A549 (cell line): ENCODE results near the gene PDZD4. TPM values are rescaled to one million over a fixed set of nuclear protein-coding genes. Genes with fewer than 3 reads are reported as not detected.

ENCODE experiments used
- ATAC-seq, 2 experiments: fragments of 200-7000 bp in 1 of 2; fragments of >200 bp in 1 of 2; cut with Nextera tagmentation in 1 of 2; cut with Tn5 transposase in 1 of 2; 3 replicates each; pipeline versions ENCODE4 v1.8.0 to v1.9.1; 2018 to 2020; ENCODE audit warnings: mild to moderate bottlenecking in 1 of 2, moderate library complexity in 1 of 2
- CTCF ChIA-PET: fragments of 300-600 bp; sonication (Branson Sonifier 250); formaldehyde crosslinking; extraction: SDS; loops from one replicate; lab custom pipeline; 2021; ENCODE audit warnings: antibody characterized with exemption, inconsistent platforms; lab: Yijun Ruan, JAX
- POLR2A ChIA-PET: fragments of 350-600 bp; formaldehyde crosslinking; extraction: SDS; loops from one replicate; lab custom pipeline; 2021; ENCODE audit warnings: antibody characterized with exemption, inconsistent platforms; lab: Yijun Ruan, JAX
- DNase-seq, 2 experiments: peaks; one replicate each; pipeline versions ENCODE4 v3.0.0 to v3.0.0-alpha.2; 2011 to 2016; ENCODE audit warnings: low read depth in 1 of 2, low spot score in 1 of 2
- FAIRE-seq: peaks from 2 replicates; lab custom pipeline; 2011; peaks lifted over from hg19 to GRCh38; lab: Jason Lieb, UNC
- H3K27ac ChIP-seq, 2 experiments: fragments of >200 bp; sonication (Bioruptor Twin); formaldehyde crosslinking; 3 replicates each; pipeline ENCODE4 v1.5.1; 2016 to 2017
- H3K4me1 ChIP-seq: fragments of >200 bp; sonication (Bioruptor Twin); formaldehyde crosslinking; 3 replicates; pipeline ENCODE4 v1.6.1; 2016
- H3K4me2 ChIP-seq: fragments of >200 bp; sonication (Bioruptor Twin); formaldehyde crosslinking; 3 replicates; pipeline ENCODE4 v1.6.1; 2016
- H3K4me3 ChIP-seq: fragments of >200 bp; sonication (Bioruptor Twin); formaldehyde crosslinking; 3 replicates; pipeline ENCODE4 v1.5.1; 2016
- H3K9me3 ChIP-seq: fragments of >200 bp; sonication (Bioruptor Twin); formaldehyde crosslinking; 3 replicates; pipeline ENCODE4 v1.6.1; 2016
- BCL3 ChIP-seq: fragments of >200 bp; sonication (Bioruptor Twin); formaldehyde crosslinking; IDR thresholded peaks from 3 replicates; pipeline ENCODE4 v1.6.1; 2016
- CBX2 ChIP-seq: fragments of 200-600 bp; sonication (generic); IDR thresholded peaks from 2 replicates; pipeline ENCODE4 v1.6.1; 2016; ENCODE audit warnings: low read depth, mild to moderate bottlenecking, borderline replicate concordance
- CBX8 ChIP-seq: fragments of 200-600 bp; sonication (generic); IDR thresholded peaks from 2 replicates; pipeline ENCODE4 v1.6.1; 2016
- CEBPB ChIP-seq, 2 experiments: fragments of >200 bp in 1 of 2; sonication (Bioruptor Twin) in 1 of 2; formaldehyde crosslinking in 1 of 2; IDR thresholded peaks; 2 replicates each; pipeline ENCODE4 v1.6.1; 2012 to 2016
- CHD2 ChIP-seq: fragments of 150-350 bp; IDR thresholded peaks from 2 replicates; pipeline ENCODE4 v1.6.1; 2014; ENCODE audit warnings: low read length; ENCODE audit not compliant: partially characterized antibody
- CTCF ChIP-seq: fragments of >200 bp; sonication (Bioruptor Twin); formaldehyde crosslinking; IDR thresholded peaks from 3 replicates; pipeline ENCODE4 v1.5.1; 2016
- EP300 ChIP-seq, 2 experiments: fragments of >200 bp; sonication (Bioruptor Twin); formaldehyde crosslinking; IDR thresholded peaks; 2 replicates in 1 of 2; 3 replicates in 1 of 2; pipeline ENCODE4 v1.6.1; 2016 to 2017
- ESRRA ChIP-seq: fragments of 150-350 bp; IDR thresholded peaks from 2 replicates; pipeline ENCODE4 v1.6.1; 2014; ENCODE audit warnings: mild to moderate bottlenecking, low read length, borderline replicate concordance
- FOSB ChIP-seq: fragments of 250-450 bp; sonication (Bioruptor Pico); IDR thresholded peaks from 2 replicates; pipeline ENCODE4 v1.5.0; 2020; ENCODE audit warnings: mild to moderate bottlenecking, moderate library complexity
- HES2 ChIP-seq: fragments of >200 bp; sonication (Bioruptor Twin); formaldehyde crosslinking; IDR thresholded peaks from 2 replicates; pipeline ENCODE4 v1.6.1; 2016
- HOXB5 ChIP-seq: fragments of 250-450 bp; sonication (Bioruptor Pico); IDR thresholded peaks from 2 replicates; pipeline ENCODE4 v1.5.0; 2020; ENCODE audit warnings: mild to moderate bottlenecking, moderate library complexity
- JUN ChIP-seq, 2 experiments: fragments of >200 bp; sonication (Bioruptor Twin); formaldehyde crosslinking; IDR thresholded peaks; 2 replicates in 1 of 2; 3 replicates in 1 of 2; pipeline ENCODE4 v1.6.1; 2016 to 2017
- MAX ChIP-seq: IDR thresholded peaks from 2 replicates; pipeline ENCODE4 v1.6.1; 2012
- MAZ ChIP-seq: fragments of 150-350 bp; IDR thresholded peaks from 2 replicates; pipeline ENCODE4 v1.6.1; 2014; ENCODE audit warnings: antibody characterized with exemption, low read depth, low read length, borderline replicate concordance
- NPAS2 ChIP-seq: fragments of 250-450 bp; sonication (Bioruptor Pico); IDR thresholded peaks from 2 replicates; pipeline ENCODE4 v1.8.0; 2022; ENCODE audit warnings: mild to moderate bottlenecking, moderate library complexity, borderline replicate concordance
- PBX3 ChIP-seq: IDR thresholded peaks from 2 replicates; pipeline ENCODE4 v1.6.1; 2012
- PHF8 ChIP-seq: fragments of 200-600 bp; sonication (generic); IDR thresholded peaks from 2 replicates; pipeline ENCODE4 v1.6.1; 2016; ENCODE audit warnings: low read depth, mild to moderate bottlenecking, antibody characterized with exemption, moderate library complexity, borderline replicate concordance
- POLR2A ChIP-seq: IDR thresholded peaks from 2 replicates; pipeline ENCODE4 v1.6.1; 2012; ENCODE audit warnings: mild to moderate bottlenecking, low read length
- POLR2AphosphoS2 ChIP-seq: conservative IDR thresholded peaks from 2 replicates; pipeline ENCODE4 v1.6.1; 2012; ENCODE audit warnings: low read length, improper control_type of control experiment, inconsistent platforms
- REST ChIP-seq: fragments of 200-600 bp; sonication (generic); IDR thresholded peaks from 2 replicates; pipeline ENCODE4 v1.6.1; 2016; ENCODE audit warnings: antibody characterized with exemption, mild to moderate bottlenecking, moderate library complexity
- RNF2 ChIP-seq: fragments of 200-600 bp; sonication (generic); IDR thresholded peaks from 2 replicates; pipeline ENCODE4 v1.6.1; 2016; ENCODE audit warnings: low read depth, mild to moderate bottlenecking, antibody characterized with exemption, moderate library complexity, borderline replicate concordance
- ZC3H11A ChIP-seq: fragments of 450-650 bp; IDR thresholded peaks from 2 replicates; pipeline ENCODE4 v1.6.1; 2014; ENCODE audit warnings: antibody characterized with exemption, mild to moderate bottlenecking
- ZFP36 ChIP-seq: fragments of 450-650 bp; IDR thresholded peaks from 2 replicates; pipeline ENCODE4 v1.6.1; 2014; ENCODE audit warnings: borderline replicate concordance; ENCODE audit not compliant: partially characterized antibody
- ZNF302 ChIP-seq: fragments of 250-450 bp; sonication (Bioruptor Pico); IDR thresholded peaks from 2 replicates; pipeline ENCODE4 v1.9.0; 2021; ENCODE audit warnings: inconsistent platforms, mild to moderate bottlenecking, moderate library complexity
- WGBS: methylation state at CpG from one replicate; pipeline ENCODE4 v1.1.6; 2017; ENCODE audit errors: missing lambda C conversion rate; 5-methylcytosine and 5-hydroxymethylcytosine counted together
- polyA plus RNA-seq, 4 experiments: library from polyadenylated mRNA; depleted of rRNA in 3 of 4; stranded (reverse); fragments of >200 nt; fragmentation: RNase III in 1 of 4; extraction: RNeasy Plus Mini Kit Qiagen cat#74134 plus additional on column Dnase treatment in 1 of 4; gene quantifications; 2 replicates in 3 of 4; 3 replicates in 1 of 4; pipeline ENCODE4 v1.2.3, GENCODE V29; 2011 to 2017

The PDZD4 gene
- polyA plus RNA-seq, 2 of the 4 experiments (the other 2 are of a cell fraction): 1.2 to 3.0 TPM

- TF ChIP-seq BCL3 (no peak), ZNF302 (CRISPR knock-in tag) (no peak), CBX8 (no peak)
Observed at GRCh38 chrX:153870791-153871360, 40.5 kb upstream of the PDZD4 start (continued).

GRCh38 chrX:153870288-153870690 is 39.9 kb upstream of the PDZD4 start:
- TF ChIP-seq REST: no peak
- ATAC-seq (no peak), DNase-seq (no peak), FAIRE-seq (no peak)
- Histone ChIP-seq H3K27ac (no peak overlapping the region), H3K9me3 (no peaks in the 10 kb centered on the region), H3K4me1 (no peaks in the 10 kb centered on the region), H3K4me3 (no peak overlapping the region), H3K4me2 (no peak overlapping the region)
- POLR2A ChIA-PET: no interaction called here
- CTCF ChIA-PET: no interaction called here
- 46% methylated on average over 4 of the region's 11 CpGs for WGBS

GRCh38 chrX:153869473-153870287 is 39.3 kb upstream of the PDZD4 start:
- no peaks in the 10 kb centered on the region for H3K4me1 ChIP-seq
- FAIRE-seq: no peak
- H3K9me3 ChIP-seq: no peaks in the 10 kb centered on the region
- DNase-seq: no peak
- ChIA-PET CTCF (no interaction called here), POLR2A (no interaction called here)
- no peak overlapping the region for H3K4me2 ChIP-seq
- H3K27ac ChIP-seq: no peak overlapping the region
- TF ChIP-seq ZFP36: no peak
- no peak for TF ChIP-seq NPAS2 (CRISPR knock-in tag)
- no peak for TF ChIP-seq MAZ
- no peak for TF ChIP-seq HOXB5 (CRISPR knock-in tag)
- TF ChIP-seq PHF8: no peak
- no peak for TF ChIP-seq POLR2AphosphoS2
- no peak for TF ChIP-seq EP300 (IDR thresholded peaks at IDR 0.05)
- TF ChIP-seq FOSB: no peak
- TF ChIP-seq RNF2: no peak
- TF ChIP-seq CTCF: no peak
- no peak for TF ChIP-seq ESRRA
- no peak for TF ChIP-seq MAX
- TF ChIP-seq JUN (IDR thresholded peaks at IDR 0.05): no peak
- TF ChIP-seq CBX2: no peak
- TF ChIP-seq POLR2A: no peak
- TF ChIP-seq HES2: no peak
- TF ChIP-seq ZC3H11A: no peak
- TF ChIP-seq CEBPB (IDR thresholded peaks at IDR 0.05): no peak
- TF ChIP-seq PBX3: no peak
- no peak for TF ChIP-seq CHD2
- WGBS: 83% methylated on average over 4 of the region's 31 CpGs
- no peak overlapping the region for H3K4me3 ChIP-seq
- ATAC-seq: no peak
